CD4-positive, alpha-beta memory T cell (primary cell): ENCODE data around the gene UBE2E2. TPM values are rescaled to one million over a fixed set of nuclear protein-coding genes. Genes with fewer than 3 reads are reported as not detected.
"Not testable (repeated sequence)": the region's sequence is repeated elsewhere in the genome, so short reads cannot be mapped to it uniquely, and the experiment has no call there.

Experiments used
- CTCF ChIA-PET: fragments of 350-600 bp; sonication (Branson Sonifier 250); formaldehyde crosslinking; loops from one replicate; lab custom pipeline; 2021; ENCODE audit warnings: inconsistent platforms; ENCODE audit not compliant: partially characterized antibody; lab: Charles Lee
- POLR2A ChIA-PET: fragments of 350-600 bp; sonication (Branson Sonifier 250); formaldehyde crosslinking; loops from one replicate; lab custom pipeline; 2021; ENCODE audit not compliant: partially characterized antibody; lab: Charles Lee
- DNase-seq, 5 donors: peaks; one replicate each; pipeline versions ENCODE4 v3.0.0 to v3.0.0-alpha.2; 2020 to 2022; ENCODE audit warnings: mixed read lengths in 1 of 5
- H3K27ac ChIP-seq: one replicate; pipeline ENCODE4 v1.7.0; 2013; ENCODE audit warnings: low read depth, low read length
- H3K27me3 ChIP-seq: 2 replicates; pipeline ENCODE4 v1.7.0; 2013; ENCODE audit warnings: mild to moderate bottlenecking, low read length, moderate library complexity; ENCODE audit not compliant: insufficient read depth
- H3K36me3 ChIP-seq: 2 replicates; pipeline ENCODE4 v1.7.0; 2013; ENCODE audit warnings: mild to moderate bottlenecking, low read length, moderate library complexity; ENCODE audit not compliant: insufficient read depth
- H3K4me1 ChIP-seq: 2 replicates; pipeline ENCODE4 v1.7.0; 2013; ENCODE audit warnings: mild to moderate bottlenecking, low read length, moderate library complexity; ENCODE audit not compliant: insufficient read depth
- H3K4me3 ChIP-seq, 2 donors: one replicate each; pipeline ENCODE4 v1.7.0; 2013; ENCODE audit warnings: low read length in 2 of 2, mild to moderate bottlenecking in 1 of 2
- H3K9me3 ChIP-seq, 2 donors: one replicate each; pipeline ENCODE4 v1.7.0; 2013; ENCODE audit warnings: low read length in 2 of 2, control low read depth in 1 of 2; ENCODE audit not compliant: control insufficient read depth in 1 of 2
- H3K27ac Mint-ChIP-seq, 7 donors: one replicate each; pipeline ENCODE4 v1.8.0; 2020 to 2021; ENCODE audit warnings: mixed read lengths in 7 of 7, mild to moderate bottlenecking in 6 of 7, inconsistent platforms in 3 of 7, moderate library complexity in 3 of 7
- H3K27me3 Mint-ChIP-seq, 2 donors: one replicate each; pipeline ENCODE4 v1.8.0; 2020 to 2021; ENCODE audit warnings: mixed read lengths in 2 of 2
- H3K36me3 Mint-ChIP-seq, 2 donors: one replicate each; pipeline ENCODE4 v1.8.0; 2020 to 2021; ENCODE audit warnings: mixed read lengths in 2 of 2, inconsistent platforms in 1 of 2, mild to moderate bottlenecking in 1 of 2
- H3K4me1 Mint-ChIP-seq, 4 donors: one replicate each; pipeline ENCODE4 v1.8.0; 2020 to 2021; ENCODE audit warnings: mixed read lengths in 4 of 4, mild to moderate bottlenecking in 1 of 4
- H3K4me3 Mint-ChIP-seq, 8 donors: one replicate each; pipeline ENCODE4 v1.8.0; 2020 to 2021; ENCODE audit warnings: mixed read lengths in 8 of 8, mild to moderate bottlenecking in 7 of 8, moderate library complexity in 6 of 8, inconsistent platforms in 3 of 8
- H3K9me3 Mint-ChIP-seq, 8 donors: one replicate each; pipeline ENCODE4 v1.8.0; 2020 to 2021; ENCODE audit warnings: mixed read lengths in 8 of 8, mild to moderate bottlenecking in 5 of 8, inconsistent platforms in 3 of 8, moderate library complexity in 1 of 8
- intact Hi-C: fragments of 100-400 bp; cut with micrococcal nuclease; formaldehyde crosslinking; loops from one replicate; pipeline ENCODE4 v1.15.1; 2023
- polyA plus RNA-seq, 2 donors: library from polyadenylated mRNA; unstranded; fragments of 300-500 nt; fragmentation: Illumina TruSeq; gene quantifications; one replicate each; pipeline ENCODE4 v1.2.3, GENCODE V29; 2021
- total RNA-seq, 2 experiments: library from RNA; stranded (reverse); gene quantifications; one replicate each; pipeline ENCODE4 v1.2.3, GENCODE V29; 2021

The UBE2E2 gene
- total and polyA plus RNA-seq, 4 experiments from 2014 or later = 1.3 to 4.7 (median 3.1) TPM

DNA sequence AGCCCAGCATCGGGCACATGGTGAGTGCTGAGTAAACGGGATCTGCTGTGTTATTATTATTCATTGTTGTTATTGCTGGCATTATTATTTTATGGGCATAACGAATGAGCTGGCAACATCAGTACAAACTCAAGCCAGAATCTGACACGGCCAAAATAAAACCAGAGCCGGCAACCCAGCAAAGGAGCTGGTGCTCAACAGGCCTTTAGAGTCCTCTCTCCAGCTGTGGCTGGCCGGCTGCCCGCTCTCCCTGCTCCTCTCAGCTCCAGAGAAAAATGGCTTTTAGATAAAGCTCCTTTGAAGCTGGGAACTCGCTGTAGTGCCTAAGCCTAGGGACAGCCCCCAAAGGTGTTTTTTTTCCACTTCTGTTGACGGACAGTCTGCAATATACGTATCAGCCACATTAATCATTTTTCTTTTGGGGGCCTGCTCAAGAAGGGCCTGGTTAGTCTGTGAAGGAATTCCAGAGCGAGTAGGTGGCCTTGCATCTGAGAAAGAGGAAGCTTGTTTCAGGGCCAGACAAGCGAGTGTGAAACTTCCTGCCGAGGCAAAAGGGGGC lies 408.7 kb downstream of the UBE2E2 start:
- Mint-ChIP-seq H3K27ac (no peak overlapping the region), H3K36me3 (no peaks in the 10 kb centered on the region), H3K9me3 (peaks cover 0 to 6% (median 0%) of the 10 kb centered on the region in 8 donors), H3K4me1 (peaks cover 0 to 6% (median 1%) of the 10 kb centered on the region in 4 donors), H3K4me3 (no peak overlapping the region), H3K27me3 (no peaks in the 10 kb centered on the region)
- POLR2A ChIA-PET = no interaction called here
- Histone ChIP-seq H3K36me3 (no peaks in the 10 kb centered on the region), H3K9me3 (no peaks in the 10 kb centered on the region), H3K27me3 (no peaks in the 10 kb centered on the region), H3K27ac (no peak overlapping the region), H3K4me1 (no peaks in the 10 kb centered on the region), H3K4me3 (no peak overlapping the region)
- CTCF ChIA-PET = no interaction called here
- intact Hi-C loops = no loop called here
- no peak for DNase-seq

- no peak overlapping the region for H3K27ac Mint-ChIP-seq
Observed at GRCh38 chr3:23612296-23612891, 409.3 kb downstream of the UBE2E2 start.

DNA sequence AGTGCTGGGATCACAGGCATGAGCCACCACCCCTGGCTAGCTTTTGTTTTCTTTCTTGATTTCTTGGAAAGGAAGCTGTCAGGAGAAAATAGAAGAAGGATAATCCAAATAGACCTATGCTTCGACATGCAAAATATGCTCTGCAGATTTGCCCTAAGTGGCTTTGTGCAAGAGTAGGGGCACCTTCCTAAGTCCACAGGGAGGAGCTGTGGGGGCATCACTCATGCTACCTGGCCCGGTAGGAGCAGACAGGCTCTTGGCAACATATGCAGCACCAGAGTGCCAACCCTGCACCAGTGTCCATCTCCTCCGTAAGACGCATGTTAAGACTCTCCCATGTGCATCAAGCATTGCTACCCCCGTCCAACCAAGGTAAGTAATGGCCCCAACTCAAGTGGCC lies 411.9 kb downstream of the UBE2E2 start:
- H3K4me1 ChIP-seq = no peaks in the 10 kb centered on the region
- Mint-ChIP-seq H3K27ac (no peak overlapping the region), H3K9me3 (peaks cover 0 to 11% (median 4%) of the 10 kb centered on the region in 8 donors), H3K36me3 (no peaks in the 10 kb centered on the region), H3K4me1 (peaks cover 0 to 12% (median 5%) of the 10 kb centered on the region in 4 donors), H3K4me3 (no peak overlapping the region), H3K27me3 (no peaks in the 10 kb centered on the region)
- ChIA-PET POLR2A (no interaction called here), CTCF (no interaction called here)
- intact Hi-C loops = no loop called here
- DNase-seq = no peak
- H3K27me3 ChIP-seq = no peaks in the 10 kb centered on the region
- no peak overlapping the region for H3K27ac ChIP-seq
- H3K36me3 ChIP-seq = no peaks in the 10 kb centered on the region
- H3K9me3 ChIP-seq = no peaks in the 10 kb centered on the region
- no peak overlapping the region for H3K4me3 ChIP-seq

More at GRCh38 chr3:23612296-23612891, 409.3 kb downstream of the UBE2E2 start:
- H3K36me3 ChIP-seq = no peaks in the 10 kb centered on the region
- no peak overlapping the region for H3K4me3 ChIP-seq
- no peak for DNase-seq
- H3K9me3 Mint-ChIP-seq = peaks cover 0 to 6% (median 0%) of the 10 kb centered on the region in 8 donors
- CTCF ChIA-PET = no interaction called here
- H3K4me1 Mint-ChIP-seq = peaks cover 0 to 11% (median 4%) of the 10 kb centered on the region in 4 donors
- no peaks in the 10 kb centered on the region for H3K9me3 ChIP-seq
- H3K4me3 Mint-ChIP-seq = no peak overlapping the region
- no peaks in the 10 kb centered on the region for H3K27me3 Mint-ChIP-seq
- no peaks in the 10 kb centered on the region for H3K4me1 ChIP-seq
- POLR2A ChIA-PET = no interaction called here
- H3K27ac ChIP-seq = no peak overlapping the region
- H3K36me3 Mint-ChIP-seq = no peaks in the 10 kb centered on the region
- intact Hi-C loops = no loop called here
- H3K27me3 ChIP-seq = no peaks in the 10 kb centered on the region

GRCh38 chr3:23618475-23618874 lies 415.3 kb downstream of the UBE2E2 start:
- H3K4me3 Mint-ChIP-seq, H3K27me3 Mint-ChIP-seq, H3K27me3 ChIP-seq, H3K4me1 ChIP-seq, H3K9me3 ChIP-seq, H3K4me3 ChIP-seq, H3K27ac ChIP-seq, CTCF ChIA-PET, DNase-seq, intact Hi-C loops, POLR2A ChIA-PET, H3K36me3 ChIP-seq, H3K27ac Mint-ChIP-seq, H3K36me3 Mint-ChIP-seq: not testable (repeated sequence)
- H3K4me1 Mint-ChIP-seq = peaks cover 0 to 12% (median 5%) of the 10 kb centered on the region in 4 donors
- H3K9me3 Mint-ChIP-seq = peaks cover 0 to 17% (median 4%) of the 10 kb centered on the region in 8 donors

DNA sequence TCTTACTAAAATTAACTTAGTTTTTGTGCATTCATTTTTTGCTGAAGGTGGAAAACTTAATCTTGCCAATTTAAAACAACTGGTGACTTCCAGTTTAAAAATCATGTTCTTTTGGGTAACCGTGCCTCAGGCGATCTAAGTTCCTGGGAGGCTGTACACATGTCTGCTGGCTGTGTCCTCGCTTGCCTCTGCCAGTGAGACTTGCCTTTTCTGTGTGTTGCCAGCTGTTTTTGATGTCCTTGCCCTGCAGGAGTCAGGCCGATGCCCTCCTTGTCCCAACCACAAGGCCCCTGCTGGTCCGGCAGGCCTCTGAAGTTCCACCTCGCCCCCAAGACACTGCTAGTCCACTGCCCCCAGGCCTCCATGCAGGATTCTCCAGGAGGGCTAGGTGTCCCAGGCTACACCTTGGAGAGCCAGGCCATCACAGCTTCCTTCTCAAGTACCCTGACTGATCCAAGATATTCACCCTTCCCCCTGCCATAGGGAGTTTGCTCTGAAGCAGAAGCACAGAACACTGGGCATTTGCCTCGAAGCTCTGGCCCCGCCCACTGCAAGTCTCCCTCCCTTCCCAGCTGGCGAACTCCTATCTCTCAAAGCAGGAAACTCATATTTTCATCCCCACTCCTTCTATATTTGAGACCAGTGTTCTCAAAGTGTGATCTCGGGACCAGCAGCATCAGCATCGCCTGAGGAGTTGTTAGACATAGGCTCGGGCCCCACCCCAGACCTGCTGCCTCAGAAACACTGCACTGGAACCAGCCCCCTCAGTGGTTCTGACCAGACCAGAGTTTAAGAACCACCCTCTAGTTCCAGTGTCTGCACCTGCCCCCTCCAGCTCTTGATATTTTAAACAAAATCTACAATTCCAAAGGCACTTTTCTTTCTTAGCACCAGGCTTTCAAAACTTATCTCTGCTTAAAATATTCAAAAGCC lies 416.8 kb downstream of the UBE2E2 start:
- POLR2A ChIA-PET = no interaction called here
- Histone ChIP-seq H3K27ac (no peak overlapping the region), H3K4me3 (no peak overlapping the region), H3K4me1 (no peaks in the 10 kb centered on the region), H3K9me3 (no peaks in the 10 kb centered on the region), H3K27me3 (no peaks in the 10 kb centered on the region), H3K36me3 (no peaks in the 10 kb centered on the region)
- H3K27ac Mint-ChIP-seq = no peak overlapping the region
- no peaks in the 10 kb centered on the region for H3K36me3 Mint-ChIP-seq
- no peak overlapping the region for H3K4me3 Mint-ChIP-seq
- CTCF ChIA-PET = no interaction called here
- H3K9me3 Mint-ChIP-seq = peaks cover 2 to 28% (median 12%) of the 10 kb centered on the region in 8 donors
- DNase-seq = no peak
- H3K27me3 Mint-ChIP-seq = peaks cover 3% of the 10 kb centered on the region in 2 donors
- intact Hi-C loops = no loop called here
- peaks cover 0 to 12% (median 5%) of the 10 kb centered on the region in 4 donors for H3K4me1 Mint-ChIP-seq

DNA sequence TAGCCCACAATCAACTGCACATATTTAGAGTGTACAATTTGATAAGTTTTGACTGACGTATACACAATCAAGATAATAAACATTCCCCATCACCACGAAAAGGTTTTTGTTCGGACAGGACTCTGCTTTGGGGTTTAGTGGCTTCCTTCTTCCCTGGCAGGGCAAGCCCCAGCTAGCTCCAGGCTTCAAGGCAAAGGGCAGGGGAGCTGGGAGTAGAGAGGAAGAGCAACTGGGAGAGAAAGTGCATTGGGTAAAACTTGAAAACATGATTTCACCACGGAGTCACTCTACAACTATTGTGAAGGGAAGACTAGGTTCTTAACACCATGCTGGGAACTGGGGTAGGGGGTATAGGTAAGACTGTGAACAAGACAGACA lies 417.5 kb downstream of the UBE2E2 start:
- Histone ChIP-seq H3K27me3 (no peaks in the 10 kb centered on the region), H3K4me1 (no peaks in the 10 kb centered on the region), H3K36me3 (no peaks in the 10 kb centered on the region), H3K27ac (no peak overlapping the region), H3K4me3 (no peak overlapping the region), H3K9me3 (no peaks in the 10 kb centered on the region)
- Mint-ChIP-seq H3K27me3 (peaks cover 3% of the 10 kb centered on the region in 2 donors), H3K9me3 (peaks cover 2 to 34% (median 14%) of the 10 kb centered on the region in 8 donors), H3K4me3 (no peak overlapping the region), H3K4me1 (peaks cover 0 to 12% (median 5%) of the 10 kb centered on the region in 4 donors), H3K36me3 (no peaks in the 10 kb centered on the region), H3K27ac (no peak overlapping the region)
- DNase-seq = no peak
- intact Hi-C loops = no loop called here
- POLR2A ChIA-PET = no interaction called here
- CTCF ChIA-PET = no interaction called here

DNA sequence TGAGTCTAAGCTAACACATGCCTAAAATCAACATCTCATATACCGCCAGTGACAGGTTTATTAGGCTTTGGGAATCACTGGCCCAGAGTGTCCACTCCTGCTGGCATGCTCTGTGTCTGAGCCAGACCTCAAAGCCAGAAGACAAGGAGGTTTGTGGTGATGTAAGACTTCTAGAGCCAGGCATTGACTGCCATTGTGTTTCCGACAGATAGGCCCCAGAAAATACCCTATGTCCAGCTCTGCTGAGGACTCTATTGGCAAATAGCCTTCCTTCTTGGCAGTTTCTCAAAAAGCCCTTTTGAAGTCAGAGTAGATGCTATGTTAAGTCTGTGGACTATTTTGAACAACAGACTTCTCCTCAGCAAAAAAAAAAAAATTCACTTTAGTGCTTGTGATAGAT lies 420.7 kb downstream of the UBE2E2 start:
- DNase-seq = no peak

More for the DNA sequence above, 420.7 kb downstream of the UBE2E2 start:
- Histone ChIP-seq H3K4me1 (no peaks in the 10 kb centered on the region), H3K36me3 (no peaks in the 10 kb centered on the region), H3K9me3 (no peaks in the 10 kb centered on the region), H3K27me3 (no peaks in the 10 kb centered on the region), H3K27ac (no peak overlapping the region), H3K4me3 (no peak overlapping the region)
- no peaks in the 10 kb centered on the region for H3K36me3 Mint-ChIP-seq
- H3K27ac Mint-ChIP-seq = no peak overlapping the region
- CTCF ChIA-PET = no interaction called here
- H3K27me3 Mint-ChIP-seq = peaks cover 3 to 5% of the 10 kb centered on the region in 2 donors
- H3K4me1 Mint-ChIP-seq = no peaks in the 10 kb centered on the region
- peaks cover 3 to 34% (median 11%) of the 10 kb centered on the region in 8 donors for H3K9me3 Mint-ChIP-seq
- POLR2A ChIA-PET = no interaction called here
- intact Hi-C loops = no loop called here
- no peak overlapping the region for H3K4me3 Mint-ChIP-seq
